ENCODE data around the gene BRS3.

- TF ChIP-seq CTCF (IDR thresholded peaks at IDR 0.05) (no peak), POLR2AphosphoS5 (IDR thresholded peaks at IDR 0.05; ENCODE audit: low read depth, low read length) (no peak), TCF7L2 (IDR thresholded peaks at IDR 0.05; ENCODE audit: low read depth, low read length) (no peak)
Observed at GRCh38 chrX:136438192-136438591, 49.6 kb upstream of the BRS3 start.

Data from Panc1 (cell line).